Measurements from ENCODE around the gene GDPD5.

DNA sequence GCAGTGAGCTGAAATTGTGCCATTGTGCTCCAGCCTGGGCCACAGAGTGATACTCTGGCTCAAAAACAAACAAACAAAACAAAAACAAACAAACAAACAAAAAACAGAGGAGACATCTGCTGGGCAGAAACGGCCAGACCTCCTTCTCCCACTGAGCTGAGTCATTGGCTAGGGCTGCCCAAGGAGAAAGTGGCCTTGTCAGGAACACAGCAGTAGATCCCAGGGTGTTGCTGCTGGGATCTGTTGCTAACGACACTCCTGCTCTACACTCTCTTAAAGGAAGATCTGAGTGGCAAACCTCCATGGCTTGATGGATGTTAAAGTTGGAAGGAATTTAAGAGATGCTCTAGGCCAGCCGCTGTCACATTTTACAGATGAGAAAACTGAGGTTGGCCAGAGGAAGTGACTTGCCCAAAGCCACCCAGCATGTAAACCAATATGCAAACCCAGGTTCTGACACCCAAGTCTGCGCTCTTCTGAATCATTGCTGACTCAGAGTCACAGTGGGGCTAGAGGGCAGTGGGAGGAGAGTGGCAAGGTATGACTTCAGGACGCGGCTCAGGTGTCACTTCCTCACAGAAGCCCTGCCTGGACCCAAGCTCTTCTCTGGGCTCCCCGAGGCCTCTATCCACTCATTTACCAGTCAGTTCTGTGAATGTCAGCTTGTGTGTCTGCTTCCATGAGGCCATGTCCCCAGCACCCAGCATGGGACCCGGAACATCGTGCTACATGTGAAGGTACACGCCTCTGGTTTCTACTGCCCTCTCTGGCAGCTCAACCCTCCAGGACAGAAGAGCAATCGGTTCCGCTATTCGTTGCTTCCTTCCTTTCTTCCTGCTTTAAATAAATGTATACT is 11.3 kb upstream of the GDPD5 start:
- no peak for TF ChIP-seq RARB (CRISPR knock-in tag; IDR thresholded peaks at IDR 0.05)
- no peak for TF ChIP-seq GLIS3 (CRISPR knock-in tag; IDR thresholded peaks at IDR 0.05)
- TF ChIP-seq ARNTL (CRISPR knock-in tag; IDR thresholded peaks at IDR 0.05; ENCODE audit: borderline replicate concordance, low read depth): no peak
- TF ChIP-seq TCF4 (CRISPR knock-in tag; IDR thresholded peaks at IDR 0.05; ENCODE audit: borderline replicate concordance): no peak
- TF ChIP-seq ZFP3 (CRISPR knock-in tag; IDR thresholded peaks at IDR 0.05): no peak
- TF ChIP-seq, protein P1, sequence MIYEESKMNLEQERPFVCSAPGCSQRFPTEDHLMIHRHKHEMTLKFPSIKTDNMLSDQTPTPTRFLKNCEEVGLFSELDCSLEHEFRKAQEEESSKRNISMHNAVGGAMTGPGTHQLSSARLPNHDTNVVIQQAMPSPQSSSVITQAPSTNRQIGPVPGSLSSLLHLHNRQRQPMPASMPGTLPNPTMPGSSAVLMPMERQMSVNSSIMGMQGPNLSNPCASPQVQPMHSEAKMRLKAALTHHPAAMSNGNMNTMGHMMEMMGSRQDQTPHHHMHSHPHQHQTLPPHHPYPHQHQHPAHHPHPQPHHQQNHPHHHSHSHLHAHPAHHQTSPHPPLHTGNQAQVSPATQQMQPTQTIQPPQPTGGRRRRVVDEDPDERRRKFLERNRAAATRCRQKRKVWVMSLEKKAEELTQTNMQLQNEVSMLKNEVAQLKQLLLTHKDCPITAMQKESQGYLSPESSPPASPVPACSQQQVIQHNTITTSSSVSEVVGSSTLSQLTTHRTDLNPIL (CRISPR knock-in tag; IDR thresholded peaks at IDR 0.05; ENCODE audit: low read depth): no peak
- TF ChIP-seq ZFP30 (CRISPR knock-in tag; IDR thresholded peaks at IDR 0.05): no peak
- TF ChIP-seq, protein P2, sequence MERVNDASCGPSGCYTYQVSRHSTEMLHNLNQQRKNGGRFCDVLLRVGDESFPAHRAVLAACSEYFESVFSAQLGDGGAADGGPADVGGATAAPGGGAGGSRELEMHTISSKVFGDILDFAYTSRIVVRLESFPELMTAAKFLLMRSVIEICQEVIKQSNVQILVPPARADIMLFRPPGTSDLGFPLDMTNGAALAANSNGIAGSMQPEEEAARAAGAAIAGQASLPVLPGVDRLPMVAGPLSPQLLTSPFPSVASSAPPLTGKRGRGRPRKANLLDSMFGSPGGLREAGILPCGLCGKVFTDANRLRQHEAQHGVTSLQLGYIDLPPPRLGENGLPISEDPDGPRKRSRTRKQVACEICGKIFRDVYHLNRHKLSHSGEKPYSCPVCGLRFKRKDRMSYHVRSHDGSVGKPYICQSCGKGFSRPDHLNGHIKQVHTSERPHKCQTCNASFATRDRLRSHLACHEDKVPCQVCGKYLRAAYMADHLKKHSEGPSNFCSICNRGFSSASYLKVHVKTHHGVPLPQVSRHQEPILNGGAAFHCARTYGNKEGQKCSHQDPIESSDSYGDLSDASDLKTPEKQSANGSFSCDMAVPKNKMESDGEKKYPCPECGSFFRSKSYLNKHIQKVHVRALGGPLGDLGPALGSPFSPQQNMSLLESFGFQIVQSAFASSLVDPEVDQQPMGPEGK (CRISPR knock-in tag; IDR thresholded peaks at IDR 0.05; ENCODE audit: borderline replicate concordance): no peak
- TF ChIP-seq, protein P3, sequence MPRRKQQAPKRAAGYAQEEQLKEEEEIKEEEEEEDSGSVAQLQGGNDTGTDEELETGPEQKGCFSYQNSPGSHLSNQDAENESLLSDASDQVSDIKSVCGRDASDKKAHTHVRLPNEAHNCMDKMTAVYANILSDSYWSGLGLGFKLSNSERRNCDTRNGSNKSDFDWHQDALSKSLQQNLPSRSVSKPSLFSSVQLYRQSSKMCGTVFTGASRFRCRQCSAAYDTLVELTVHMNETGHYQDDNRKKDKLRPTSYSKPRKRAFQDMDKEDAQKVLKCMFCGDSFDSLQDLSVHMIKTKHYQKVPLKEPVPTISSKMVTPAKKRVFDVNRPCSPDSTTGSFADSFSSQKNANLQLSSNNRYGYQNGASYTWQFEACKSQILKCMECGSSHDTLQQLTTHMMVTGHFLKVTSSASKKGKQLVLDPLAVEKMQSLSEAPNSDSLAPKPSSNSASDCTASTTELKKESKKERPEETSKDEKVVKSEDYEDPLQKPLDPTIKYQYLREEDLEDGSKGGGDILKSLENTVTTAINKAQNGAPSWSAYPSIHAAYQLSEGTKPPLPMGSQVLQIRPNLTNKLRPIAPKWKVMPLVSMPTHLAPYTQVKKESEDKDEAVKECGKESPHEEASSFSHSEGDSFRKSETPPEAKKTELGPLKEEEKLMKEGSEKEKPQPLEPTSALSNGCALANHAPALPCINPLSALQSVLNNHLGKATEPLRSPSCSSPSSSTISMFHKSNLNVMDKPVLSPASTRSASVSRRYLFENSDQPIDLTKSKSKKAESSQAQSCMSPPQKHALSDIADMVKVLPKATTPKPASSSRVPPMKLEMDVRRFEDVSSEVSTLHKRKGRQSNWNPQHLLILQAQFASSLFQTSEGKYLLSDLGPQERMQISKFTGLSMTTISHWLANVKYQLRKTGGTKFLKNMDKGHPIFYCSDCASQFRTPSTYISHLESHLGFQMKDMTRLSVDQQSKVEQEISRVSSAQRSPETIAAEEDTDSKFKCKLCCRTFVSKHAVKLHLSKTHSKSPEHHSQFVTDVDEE (CRISPR knock-in tag; IDR thresholded peaks at IDR 0.05): no peak
- no peak for TF ChIP-seq ZC3H10 (CRISPR knock-in tag; IDR thresholded peaks at IDR 0.05)
- TF ChIP-seq BACH2 (CRISPR knock-in tag; IDR thresholded peaks at IDR 0.05; ENCODE audit: borderline replicate concordance): no peak
- no peak for TF ChIP-seq CSDC2 (CRISPR knock-in tag; IDR thresholded peaks at IDR 0.05)
- TF ChIP-seq SNAI2 (CRISPR knock-in tag; IDR thresholded peaks at IDR 0.05): no peak
